GM21447 (cell line): ENCODE results near the gene RAVER2.
"Not testable (repeated sequence)": the region's sequence is repeated elsewhere in the genome, so short reads cannot be mapped to it uniquely, and the experiment has no call there.

Experiments
- ATAC-seq: cut with Tn5 transposase; IDR thresholded peaks from one replicate; pipeline ENCODE4 v1.9.1; 2021; ENCODE audit not compliant: unreplicated experiment

RAVER2 gene

DNA sequence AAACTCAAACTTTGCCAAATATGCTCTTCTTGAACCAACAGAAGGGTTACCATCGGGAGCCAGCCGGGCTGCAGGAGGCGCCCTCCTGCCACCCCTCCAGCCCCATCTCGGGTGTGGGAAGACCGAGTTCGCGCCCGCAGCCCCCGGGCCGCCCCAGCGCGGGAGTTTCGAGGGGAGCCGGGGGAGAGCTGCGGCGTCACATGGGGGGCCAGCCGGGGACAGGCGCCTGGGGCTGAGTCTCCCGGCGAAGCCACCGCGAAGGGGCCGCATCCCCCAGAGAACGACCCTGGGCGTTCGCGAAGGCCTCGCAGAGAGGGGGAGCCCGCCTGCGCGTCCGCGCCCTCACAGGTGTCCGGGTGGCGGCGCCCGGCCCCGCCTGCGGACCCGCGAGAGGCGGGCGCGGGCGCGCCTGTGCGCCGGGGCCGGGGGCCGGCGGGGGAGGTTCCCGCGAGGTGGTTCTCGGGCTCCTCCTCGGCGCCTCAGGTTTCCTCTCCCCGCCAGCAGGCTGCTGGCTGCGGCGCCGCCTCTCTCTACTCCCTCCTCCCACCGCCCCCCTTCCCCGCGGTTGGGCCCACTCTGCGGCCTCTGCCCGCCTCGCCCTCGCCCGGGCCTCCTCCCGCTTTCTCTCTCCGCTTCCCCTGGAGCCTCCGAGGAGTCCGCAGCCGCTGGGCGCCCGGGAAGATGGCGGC lies at the start of gene RAVER2:
RAVER2 (plus strand) TSS at position 584 of the 689 bp plus-strand sequence; CDS start at position 682, 98 bp downstream.
- ATAC-seq, result no peak

GRCh38 chr1:64696879-64697278 lies 48.0 kb upstream of the RAVER2 start:
- ATAC-seq, result no peak

- no peak for ATAC-seq
Observed at GRCh38 chr1:64699327-64699726, 45.5 kb upstream of the RAVER2 start.

GRCh38 chr1:64701071-64701470 lies 43.8 kb upstream of the RAVER2 start:
- ATAC-seq, result no peak

DNA sequence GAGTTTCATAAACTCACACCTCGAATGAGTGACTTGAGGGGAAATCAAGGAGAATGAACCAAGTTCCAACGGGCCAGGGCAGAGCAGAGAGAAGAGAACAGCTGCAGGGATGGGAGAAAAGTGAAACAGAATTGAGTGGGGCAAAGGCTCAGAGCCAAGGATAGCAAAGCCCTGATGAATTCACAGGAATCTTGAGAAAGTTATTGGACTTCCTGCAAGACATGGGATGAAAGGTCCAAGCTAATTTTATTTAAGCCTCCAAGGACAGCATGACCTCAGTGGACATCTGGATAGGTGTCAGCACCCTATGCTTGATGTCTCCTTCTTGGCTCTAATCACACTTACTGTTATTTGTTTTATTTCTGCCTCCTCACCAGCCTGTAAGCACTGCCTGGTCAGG lies 43.0 kb upstream of the RAVER2 start:
- ATAC-seq, result no peak

DNA sequence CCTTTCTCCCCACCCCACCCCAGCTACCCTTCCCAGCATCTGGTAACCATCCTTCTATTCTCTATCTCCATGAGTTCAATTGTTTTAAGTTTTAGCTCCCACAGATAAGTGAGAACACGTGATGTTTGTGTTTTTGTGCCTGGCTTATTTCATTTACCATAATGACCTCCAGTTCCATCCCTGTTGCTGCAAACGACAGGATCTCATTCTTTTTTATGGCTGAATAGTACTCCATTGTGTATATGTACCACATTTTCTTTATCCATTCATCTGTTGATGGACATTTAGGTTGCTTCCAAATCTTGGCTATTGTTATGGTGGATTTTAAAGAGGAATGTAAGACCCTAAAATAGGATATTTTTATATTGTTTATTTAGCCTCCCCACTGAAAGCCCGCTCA lies 42.2 kb upstream of the RAVER2 start:
- ATAC-seq, result not testable (repeated sequence)

GRCh38 chr1:64703600-64703999 lies 41.3 kb upstream of the RAVER2 start:
- no peak for ATAC-seq

DNA sequence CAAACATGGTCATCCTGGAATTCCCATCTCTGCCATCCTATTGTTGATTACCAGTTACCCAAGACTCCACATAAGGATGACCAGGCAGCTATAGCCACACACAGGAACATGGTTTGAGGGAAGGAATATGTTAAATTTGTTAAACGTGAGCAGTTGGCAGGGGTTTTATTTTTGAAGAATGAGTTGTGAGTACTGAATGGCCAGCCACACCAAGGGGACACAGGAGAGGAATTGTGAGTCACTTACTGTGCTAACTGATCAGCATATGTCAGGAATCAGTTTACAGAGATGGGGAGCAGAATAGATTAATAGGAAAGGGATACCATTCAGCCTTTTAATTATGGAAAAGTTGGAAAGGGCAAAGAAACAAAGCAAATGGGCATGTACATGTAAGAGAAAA lies 39.3 kb upstream of the RAVER2 start:
- ATAC-seq, result no peak

DNA sequence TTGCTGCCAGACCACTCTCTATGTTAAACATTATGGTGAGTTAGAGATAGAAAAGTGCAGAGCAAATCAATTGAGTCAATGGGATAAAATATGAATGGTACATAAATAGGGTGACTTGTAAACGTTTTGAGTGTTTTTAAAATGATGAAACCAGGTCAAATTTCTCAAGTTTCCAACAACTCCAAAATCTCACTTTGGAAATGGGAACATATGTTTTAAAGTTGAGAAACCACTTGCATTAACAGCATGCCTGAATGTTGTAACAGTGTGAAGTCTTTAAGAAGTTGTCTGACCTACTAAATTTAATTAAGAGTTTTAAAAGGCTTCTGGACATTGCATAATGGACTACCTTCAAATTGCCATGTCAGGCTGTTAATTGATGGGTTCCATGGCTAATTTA lies 33.6 kb upstream of the RAVER2 start:
- no peak for ATAC-seq

DNA sequence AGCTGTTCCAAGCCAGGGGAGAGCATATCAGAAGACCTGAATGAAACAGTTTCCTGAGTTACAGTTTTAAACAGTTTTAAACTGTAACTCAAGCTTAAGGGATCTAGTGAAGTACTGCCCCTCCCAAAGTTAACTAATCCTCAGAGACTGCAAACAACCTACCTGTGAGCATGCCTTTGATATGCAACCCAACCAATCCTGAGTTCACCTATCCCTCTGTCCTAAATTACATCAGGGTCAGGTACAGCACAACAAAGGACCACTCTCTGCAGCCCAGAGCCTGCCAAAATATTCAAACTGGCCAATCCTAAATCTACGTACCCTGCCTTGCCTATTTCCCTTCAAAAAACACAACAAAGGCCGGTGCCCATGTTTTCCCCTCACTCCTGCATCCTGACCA lies 32.8 kb upstream of the RAVER2 start:
- no peak for ATAC-seq

DNA sequence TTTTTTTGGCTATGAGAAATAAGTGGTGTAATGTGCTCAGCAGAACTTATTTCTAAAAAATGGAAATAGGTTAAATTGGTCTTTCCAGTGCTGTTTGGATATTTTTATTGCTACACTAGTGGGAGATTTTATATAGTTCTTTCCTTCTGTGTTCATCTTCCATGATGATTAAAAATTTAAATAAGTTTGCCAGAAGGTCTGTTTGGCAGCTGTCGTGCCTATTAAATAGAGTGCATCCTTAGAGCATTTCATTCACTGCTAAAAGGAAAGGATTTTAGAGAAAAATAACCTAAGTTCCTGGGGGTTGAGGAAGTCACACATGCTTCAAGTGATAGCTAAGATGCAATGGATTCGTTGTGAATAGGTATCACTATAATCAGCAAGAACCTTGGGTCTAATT lies 29.7 kb upstream of the RAVER2 start:
- ATAC-seq, result no peak

DNA sequence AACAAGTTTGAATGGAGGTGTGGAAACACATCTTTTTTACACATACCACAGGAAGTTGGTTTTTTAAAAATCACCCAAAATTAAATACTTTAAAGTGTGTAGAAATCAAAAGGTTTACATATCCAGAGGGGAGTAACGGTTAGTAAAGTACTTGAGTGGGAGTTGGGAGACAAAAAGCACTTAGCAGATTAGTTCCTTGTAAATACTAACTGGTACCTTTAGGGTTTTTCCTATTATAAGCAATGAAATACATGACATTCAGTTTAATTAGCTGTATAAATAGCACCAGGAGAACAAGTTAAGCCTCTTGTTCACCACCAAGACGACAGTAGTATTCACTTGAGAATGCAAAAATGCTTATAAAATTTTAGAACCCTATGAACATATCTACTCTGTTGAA lies 23.7 kb upstream of the RAVER2 start:
- ATAC-seq, result no peak

DNA sequence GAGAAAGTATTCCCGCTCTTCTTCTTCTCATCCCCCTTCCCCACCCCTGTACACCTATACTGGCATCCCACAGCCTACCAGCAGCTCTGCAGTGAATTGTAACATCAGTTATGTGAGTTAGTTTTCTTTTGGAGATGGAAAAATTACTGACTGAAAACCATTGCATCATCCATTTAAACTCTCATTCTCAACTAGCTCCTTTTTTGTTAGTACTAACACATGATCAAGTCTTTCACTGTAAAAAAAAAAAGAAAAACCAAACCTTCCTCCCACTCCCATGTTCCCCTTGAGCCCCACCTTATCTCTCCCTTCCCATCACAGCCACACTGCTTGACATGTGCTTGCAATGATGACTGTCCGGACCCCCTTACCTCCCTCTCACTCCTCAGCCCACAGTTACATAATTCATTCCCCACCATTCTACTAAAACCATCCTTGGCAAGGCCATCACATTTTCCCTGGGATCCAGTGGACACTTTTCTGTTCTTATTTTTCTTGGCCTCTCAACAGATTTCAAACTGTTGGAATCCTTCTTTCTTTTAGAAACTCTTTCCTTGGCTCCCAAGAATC lies 23.2 kb upstream of the RAVER2 start:
- no peak for ATAC-seq

DNA sequence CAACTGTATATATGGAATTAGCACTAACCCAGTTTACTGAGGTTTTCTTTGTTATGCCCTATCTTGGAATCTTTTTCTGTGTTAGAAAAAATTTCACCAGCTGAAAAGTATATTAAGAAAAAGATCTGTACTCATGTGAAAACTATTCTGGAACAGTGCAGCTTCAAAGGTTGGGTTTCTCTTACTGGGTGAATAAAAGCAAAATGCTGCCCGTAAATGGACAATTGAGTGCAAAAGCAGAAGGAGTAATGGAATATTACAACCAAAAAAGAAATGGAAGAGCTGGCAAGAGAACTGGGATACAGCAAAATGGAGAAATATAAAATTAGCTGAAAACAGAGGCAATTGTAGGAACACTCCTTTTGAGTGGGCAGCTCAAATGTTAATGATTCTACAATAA lies 17.0 kb upstream of the RAVER2 start:
- ATAC-seq, result no peak

DNA sequence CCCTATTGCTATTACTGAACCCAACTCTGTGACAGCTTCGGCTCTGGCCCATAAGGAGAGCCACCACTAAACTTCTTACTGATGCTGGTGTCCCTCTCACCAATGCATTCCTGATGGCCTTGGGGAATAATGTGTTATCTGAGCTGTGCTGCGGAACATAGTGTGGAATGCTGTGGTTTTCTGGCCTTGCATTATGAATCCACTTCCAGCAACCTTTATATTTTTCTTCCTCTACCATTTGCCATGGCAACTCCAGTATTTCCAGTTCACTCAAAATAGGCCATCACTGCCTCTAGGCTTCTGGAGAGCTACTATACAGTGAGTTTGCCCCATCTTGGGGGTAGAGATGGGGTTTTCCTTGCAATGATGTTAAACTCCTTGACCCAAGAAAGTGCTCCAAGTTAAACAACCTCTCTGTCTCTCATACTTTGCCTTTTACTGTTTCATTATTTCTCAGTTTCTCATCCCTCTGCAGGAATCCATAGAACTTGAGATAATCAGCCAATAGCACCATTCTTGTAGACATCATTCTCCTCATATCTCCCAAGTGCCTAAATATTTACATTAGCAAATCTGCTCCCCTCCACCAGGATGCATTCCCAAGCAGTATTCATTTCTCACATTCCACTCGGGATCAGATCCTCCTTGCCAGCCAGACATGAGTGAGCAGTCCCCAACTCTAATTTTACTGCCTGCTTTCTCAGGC lies 11.1 kb upstream of the RAVER2 start:
- no peak for ATAC-seq

DNA sequence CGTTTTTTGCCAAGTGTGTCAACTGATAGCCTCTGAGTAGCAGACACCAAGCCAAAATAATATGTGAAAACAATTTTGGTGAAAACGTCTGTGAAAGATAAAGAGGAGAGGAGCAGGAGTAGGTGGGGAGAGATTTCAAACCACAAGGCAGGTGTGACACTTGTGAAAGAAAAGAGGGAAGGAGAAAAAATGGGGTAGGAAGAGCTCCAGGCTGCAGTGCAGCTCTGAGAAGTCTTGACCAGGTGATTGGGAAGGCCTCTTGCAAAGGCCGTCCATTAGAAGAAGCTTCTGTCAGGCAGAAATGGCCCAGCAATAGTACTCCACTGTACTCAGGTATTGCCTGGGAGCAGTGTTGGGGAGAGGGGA lies 10.6 kb upstream of the RAVER2 start:
- no peak for ATAC-seq

GRCh38 chr1:64740687-64741086 lies 4.2 kb upstream of the RAVER2 start:
- ATAC-seq, result not testable (repeated sequence)

- ATAC-seq, result no peak
Observed at GRCh38 chr1:64743954-64744491, 852 bp upstream of the RAVER2 start.

- ATAC-seq, result no peak
Observed at GRCh38 chr1:64745181-64745985, 508 bp downstream of the RAVER2 start.

- ATAC-seq, result no peak
Observed at GRCh38 chr1:64745986-64746940, 1.4 kb downstream of the RAVER2 start.
